Amniotic epithelial cell (primary cell): ENCODE data around the gene ROM1.
"Not testable (repeated sequence)": the region's sequence is repeated elsewhere in the genome, so short reads cannot be mapped to it uniquely, and the experiment has no call there.

Experiments
- DNase-seq: peaks from one replicate; pipeline ENCODE4 v3.0.0-alpha.2; 2010; ENCODE audit warnings: low read depth

The ROM1 gene

GRCh38 chr11:62612366-62613290 lies at the start of gene ROM1, which contains the start of gene EML3:
Gene ROM1 (plus strand): TSS chr11:62613257. CDS start chr11:62613282, 25 bp downstream.
Gene EML3 (minus strand): TSS chr11:62612775. CDS start chr11:62612457, 318 bp downstream.
- DNase-seq, result peak; percentile 81

GRCh38 chr11:62565100-62565802 lies 47.8 kb upstream of the ROM1 start:
- DNase-seq, result no peak

- DNase-seq, result no peak
Measured at GRCh38 chr11:62566247-62566646, 46.8 kb upstream of the ROM1 start.

DNA sequence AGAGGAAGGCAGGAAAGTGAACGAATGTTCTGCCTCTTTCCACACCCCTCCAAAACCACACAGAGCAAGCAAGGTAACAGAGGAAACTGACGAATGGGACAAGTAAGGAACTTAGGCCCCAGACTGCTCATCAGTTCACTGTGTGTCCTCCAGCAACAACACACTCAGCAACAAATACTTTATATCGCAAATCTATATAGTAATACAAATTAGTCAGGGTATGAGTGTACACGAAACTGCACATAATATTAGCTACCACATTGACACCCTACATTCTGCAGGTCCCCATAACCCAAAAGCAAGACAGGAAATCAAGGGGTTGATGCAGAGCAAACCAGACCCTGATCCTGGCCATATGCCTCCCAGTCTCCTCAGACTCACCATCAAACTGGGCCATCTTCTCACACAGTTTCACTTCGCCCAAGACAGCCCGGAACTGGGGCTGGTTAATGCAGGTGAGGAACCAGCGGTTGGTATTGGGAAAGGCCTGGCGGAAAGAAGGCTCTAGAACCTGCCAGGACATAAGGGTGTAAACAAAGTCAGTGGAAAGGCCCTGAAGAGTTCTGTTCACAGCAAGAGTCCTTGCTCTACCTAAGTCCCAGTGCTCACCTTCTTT lies 45.9 kb upstream of the ROM1 start:
- no peak for DNase-seq

DNA sequence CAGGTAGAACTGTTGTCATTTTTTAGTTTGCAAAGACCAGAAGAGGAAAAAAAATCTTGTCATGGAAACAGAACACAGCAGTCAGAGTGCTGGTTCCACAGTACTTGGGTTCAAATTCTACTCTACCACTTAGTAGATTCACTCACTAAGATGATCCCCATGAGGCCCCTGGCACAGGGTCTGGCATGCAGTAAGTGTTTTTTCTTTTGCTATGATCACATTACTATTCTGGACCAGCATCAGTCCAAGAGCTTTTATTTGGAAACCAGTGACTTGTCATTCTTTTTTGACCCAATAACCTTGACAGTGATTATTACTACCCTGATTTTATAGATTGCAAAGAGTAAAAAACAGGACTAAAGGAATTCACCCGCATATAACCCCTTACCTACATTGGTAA lies 43.4 kb upstream of the ROM1 start:
- DNase-seq, result no peak

GRCh38 chr11:62570903-62571302 lies 42.2 kb upstream of the ROM1 start:
- not testable (repeated sequence) for DNase-seq

DNA sequence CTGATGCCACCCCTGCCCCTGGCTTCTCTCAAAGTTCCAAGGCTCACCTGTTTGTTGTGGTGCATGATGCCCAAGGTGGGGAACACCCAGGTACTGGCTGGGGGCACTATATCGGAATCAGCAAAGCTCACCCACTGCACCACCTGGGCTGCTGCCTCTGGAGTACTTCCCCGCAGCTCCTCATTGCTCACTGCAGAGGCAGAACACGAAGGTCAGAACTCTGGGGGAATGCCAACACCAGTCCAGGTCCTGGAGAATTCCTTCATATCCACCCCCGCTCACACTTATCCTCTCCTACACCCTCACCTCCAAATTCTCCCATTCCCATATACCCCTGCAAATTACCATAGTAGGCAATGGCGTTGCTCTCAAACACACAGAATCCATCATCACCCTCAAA lies 41.6 kb upstream of the ROM1 start:
- DNase-seq, result not testable (repeated sequence)

DNA sequence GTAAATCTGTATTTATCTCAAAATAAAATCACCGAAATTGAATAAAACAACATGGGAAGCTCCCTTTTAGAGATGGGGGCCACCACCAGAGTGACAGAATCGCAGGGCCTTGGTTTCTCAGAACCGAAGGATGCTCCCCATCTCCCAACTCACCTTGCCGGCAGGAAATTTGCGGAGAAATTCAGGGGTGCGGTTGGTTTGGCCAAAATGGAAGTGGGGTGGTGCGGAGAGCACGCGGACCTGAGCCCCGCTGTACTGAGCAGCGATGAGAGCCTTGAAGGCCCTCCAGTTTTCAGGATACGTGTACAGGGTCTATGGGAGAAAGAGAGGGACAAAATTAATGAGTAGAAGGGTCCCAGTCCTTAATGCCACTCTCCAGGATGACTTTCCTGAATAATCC lies 40.6 kb upstream of the ROM1 start:
- no peak for DNase-seq

DNA sequence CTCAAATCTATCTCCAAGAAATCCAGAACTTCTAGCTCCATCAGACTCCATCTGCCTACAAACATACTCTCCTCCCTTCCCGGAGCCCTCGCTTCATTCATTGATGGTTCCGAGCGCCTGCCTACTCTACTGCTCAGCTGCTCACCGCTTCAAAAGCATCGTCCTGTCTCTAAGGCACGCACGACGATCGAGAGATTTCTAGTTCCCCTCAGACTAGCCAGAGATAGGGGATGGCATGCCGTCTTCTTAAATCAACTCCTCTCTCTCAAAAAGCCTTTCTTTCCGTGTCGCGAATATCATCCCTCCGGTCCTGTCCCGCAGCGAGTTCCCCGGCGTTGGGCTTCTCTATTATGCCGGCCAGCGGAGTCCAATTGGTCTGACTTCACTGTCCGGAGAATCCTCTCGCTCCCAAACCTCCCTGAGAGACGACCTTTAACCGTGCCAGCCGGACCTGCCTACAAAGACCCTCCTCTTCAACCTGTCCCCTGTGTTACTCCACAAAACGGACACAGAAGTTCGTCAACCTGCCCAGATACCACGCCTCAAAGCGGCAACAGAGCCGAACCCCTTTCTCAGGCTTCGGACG lies 40.0 kb upstream of the ROM1 start:
- DNase-seq, result no peak

- peak; percentile 100 for DNase-seq
Measured at GRCh38 chr11:62573592-62574362, 39.3 kb upstream of the ROM1 start, which contains the start of gene EEF1G. Gene EEF1G (minus strand): TSS chr11:62573891. CDS start chr11:62573842, 49 bp downstream.

GRCh38 chr11:62574363-62575071 lies 38.5 kb upstream of the ROM1 start:
- peak; percentile 56 for DNase-seq

GRCh38 chr11:62575156-62575555 lies 37.9 kb upstream of the ROM1 start:
- no peak for DNase-seq

DNA sequence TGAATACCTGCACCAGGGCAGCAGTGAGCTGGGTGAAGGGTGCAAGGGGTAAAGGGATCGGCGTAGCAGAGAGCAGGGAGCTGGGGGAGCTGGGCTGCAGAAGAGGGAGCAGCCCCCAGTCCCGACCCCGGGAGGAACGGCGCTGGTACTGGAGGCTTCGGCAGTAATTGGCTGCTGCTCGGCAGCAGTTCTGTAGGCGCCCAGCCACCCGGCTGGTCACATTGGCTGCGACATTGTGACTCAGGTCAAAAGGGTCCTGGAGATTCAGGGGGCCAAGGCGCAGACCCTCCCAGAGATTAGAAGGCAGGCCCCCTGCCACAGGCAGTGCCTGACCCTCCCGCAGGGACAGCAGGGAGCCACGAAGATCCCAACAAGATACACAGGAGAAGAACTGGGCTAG lies 37.2 kb upstream of the ROM1 start:
- DNase-seq, result no peak

- no peak for DNase-seq
Measured at GRCh38 chr11:62577046-62577714, 35.9 kb upstream of the ROM1 start.

- DNase-seq, result no peak
Measured at GRCh38 chr11:62578541-62578940, 34.5 kb upstream of the ROM1 start.

GRCh38 chr11:62579252-62579651 lies 33.8 kb upstream of the ROM1 start:
- DNase-seq, result no peak

DNA sequence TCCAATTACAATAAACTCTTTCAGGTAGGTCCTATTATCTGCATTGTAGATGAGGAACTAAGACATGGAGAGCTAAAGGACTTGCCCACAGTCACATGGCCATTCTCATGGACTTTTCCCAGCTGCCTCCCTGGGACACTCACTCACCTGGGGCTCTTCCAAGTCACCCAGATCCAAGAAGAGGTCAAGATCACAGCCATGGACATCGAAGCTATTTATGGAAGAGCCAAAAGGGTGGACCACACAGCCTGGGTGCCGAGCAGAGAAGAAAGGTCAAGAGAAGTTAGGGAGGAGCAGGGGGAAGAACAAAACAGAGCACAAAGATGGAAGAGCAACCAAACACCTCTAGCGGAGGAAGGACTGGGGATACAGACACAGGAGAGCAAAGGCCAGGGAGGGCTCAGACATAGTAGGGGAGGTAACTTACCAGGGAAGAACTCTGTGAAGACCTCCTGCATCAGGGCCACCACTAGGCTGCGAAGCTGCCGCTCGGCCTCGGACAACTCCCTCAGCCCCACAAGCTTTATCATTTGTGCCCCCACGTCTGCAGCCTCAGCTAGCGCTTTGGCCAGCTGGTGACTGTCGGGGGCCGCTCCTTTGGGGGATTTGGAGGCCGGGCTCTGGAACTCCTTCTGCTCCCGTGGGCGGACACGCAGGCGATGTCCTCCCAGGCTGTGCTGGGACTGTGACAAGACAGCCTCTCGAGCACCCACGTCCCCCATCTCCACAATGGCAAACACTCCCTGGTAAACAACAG lies 31.9 kb upstream of the ROM1 start:
- no peak for DNase-seq

DNA sequence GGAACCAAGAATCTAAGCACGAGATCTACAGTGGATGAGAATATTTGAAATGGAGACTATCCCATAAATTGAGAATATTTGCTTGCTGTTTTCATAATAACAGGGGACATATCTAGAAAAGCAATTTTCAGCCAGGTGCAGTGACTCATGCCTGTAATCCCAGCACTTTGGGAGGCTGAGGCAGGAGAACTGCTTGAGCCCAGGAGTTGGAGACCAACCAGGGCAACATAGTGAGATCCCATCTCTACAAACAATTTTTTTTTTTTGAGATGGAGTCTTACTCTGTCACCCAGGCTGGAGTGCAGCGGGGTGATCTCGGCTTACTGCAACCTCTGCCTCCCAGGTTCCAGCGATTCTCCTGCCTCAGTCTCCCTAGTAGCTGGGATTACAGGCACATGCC lies 31.3 kb upstream of the ROM1 start:
- not testable (repeated sequence) for DNase-seq

GRCh38 chr11:62585356-62585755 lies 27.7 kb upstream of the ROM1 start:
- not testable (repeated sequence) for DNase-seq
